Testis (tissue), 2 donors: ENCODE results near the gene DNASE2.

Experiments
- CTCF ChIP-seq, 3 experiments: fragments of 450-650 bp in 2 of 3; fragments of 200-600 bp in 1 of 3; sonication (generic) in 1 of 3; IDR thresholded peaks; one replicate each; pipeline ENCODE4 v1.5.1; 2016 to 2019; ENCODE audit warnings: antibody characterized with exemption in 3 of 3, mild to moderate bottlenecking in 2 of 3, moderate library complexity in 1 of 3
- POLR2A ChIP-seq: fragments of 450-650 bp; IDR thresholded peaks from one replicate; pipeline ENCODE4 v1.6.1; 2017; ENCODE audit warnings: antibody characterized with exemption, mild to moderate bottlenecking, moderate library complexity

GRCh38 chr19:12888006-12888603 lies 6.9 kb upstream of the DNASE2 start:
- TF ChIP-seq CTCF (IDR thresholded peaks at IDR 0.05) (no peak), POLR2A (no peak)
